Right renal pelvis (tissue), 4 donors: ENCODE data around the gene FGFR3. TPM values are rescaled to one million over a fixed set of nuclear protein-coding genes. Genes with fewer than 3 reads are reported as not detected.
A peak's percentile ranks its signal among the peaks of the same experiment; 100 is the strongest.

ENCODE experiments used
- DNase-seq, 4 donors: peaks; one replicate each; pipeline ENCODE4 v3.0.0-alpha.2; 2013; ENCODE audit warnings: low read depth in 4 of 4, low spot score in 3 of 4, missing footprints in 1 of 4
- polyA plus RNA-seq, 4 donors: library from polyadenylated mRNA; unstranded; fragments of 120-200 nt; gene quantifications; one replicate each; pipeline ENCODE4 v1.2.1, GENCODE V29; 2013; ENCODE audit not compliant: insufficient read length in 4 of 4

FGFR3 gene
- polyA plus RNA-seq, 4 donors: 71.8 to 128 (median 95.2) TPM

DNA sequence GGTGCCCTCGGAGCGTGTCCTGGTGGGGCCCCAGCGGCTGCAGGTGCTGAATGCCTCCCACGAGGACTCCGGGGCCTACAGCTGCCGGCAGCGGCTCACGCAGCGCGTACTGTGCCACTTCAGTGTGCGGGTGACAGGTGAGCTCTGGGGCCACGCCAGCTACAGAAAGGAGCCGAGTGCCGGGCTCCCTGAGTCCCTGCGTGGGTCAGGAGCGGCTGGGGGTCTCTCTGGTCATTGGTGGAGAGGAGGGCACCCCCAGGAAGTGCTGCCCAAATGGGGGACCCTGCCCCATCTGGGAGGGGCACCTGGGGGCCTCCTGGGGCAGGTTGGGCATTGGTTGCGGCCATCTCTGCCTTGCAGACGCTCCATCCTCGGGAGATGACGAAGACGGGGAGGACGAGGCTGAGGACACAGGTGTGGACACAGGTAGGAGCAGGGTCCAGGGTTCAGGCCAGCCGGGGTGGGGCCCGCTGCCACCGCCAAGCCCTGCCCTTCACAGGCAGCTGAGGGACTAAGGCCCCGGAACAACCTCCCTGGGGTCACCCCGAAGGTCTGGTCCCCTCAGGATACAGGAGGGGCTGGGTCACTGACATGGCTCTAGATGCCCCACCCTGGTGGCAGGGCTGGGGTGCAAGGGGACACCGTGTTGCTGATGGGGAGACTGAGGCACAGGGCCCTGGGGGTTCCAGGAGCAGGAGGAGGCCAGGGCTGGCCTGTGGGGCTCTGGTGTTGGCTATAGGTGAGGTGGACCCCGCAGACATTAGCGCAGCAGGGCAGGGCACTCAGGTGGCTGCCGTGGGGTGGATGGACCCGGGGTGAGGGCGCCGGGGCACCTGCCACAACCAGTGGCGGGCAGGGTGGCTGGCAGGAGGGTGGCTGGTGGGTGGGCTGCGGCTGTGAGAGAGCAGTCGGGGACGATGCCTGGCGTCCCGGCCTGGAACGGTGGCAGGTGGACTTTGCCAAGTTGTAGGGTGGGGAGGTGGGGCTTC, 6.6 kb downstream of the FGFR3 start:
- DNase-seq: no peak

DNA sequence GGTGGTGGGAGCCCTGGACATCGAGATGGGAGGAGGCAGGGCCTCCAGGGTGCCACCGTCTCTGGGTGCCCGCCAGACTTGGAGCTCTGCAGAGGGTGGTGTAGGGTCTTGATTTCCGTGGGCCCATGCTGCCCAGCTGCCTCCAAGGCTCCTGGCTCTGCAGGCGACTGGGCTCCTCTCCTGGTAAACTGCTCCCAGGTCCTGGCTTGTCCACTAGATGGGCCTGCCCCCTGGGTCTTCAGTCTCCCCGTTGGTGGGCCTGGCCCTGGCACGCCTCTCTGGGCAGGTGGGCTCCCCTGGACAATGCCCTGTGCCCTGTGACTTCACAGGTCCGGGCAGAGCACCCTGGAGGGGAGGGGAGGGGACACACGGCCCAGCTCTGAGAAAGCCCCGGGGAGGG, 7.7 kb downstream of the FGFR3 start:
- DNase-seq: no peak

DNA sequence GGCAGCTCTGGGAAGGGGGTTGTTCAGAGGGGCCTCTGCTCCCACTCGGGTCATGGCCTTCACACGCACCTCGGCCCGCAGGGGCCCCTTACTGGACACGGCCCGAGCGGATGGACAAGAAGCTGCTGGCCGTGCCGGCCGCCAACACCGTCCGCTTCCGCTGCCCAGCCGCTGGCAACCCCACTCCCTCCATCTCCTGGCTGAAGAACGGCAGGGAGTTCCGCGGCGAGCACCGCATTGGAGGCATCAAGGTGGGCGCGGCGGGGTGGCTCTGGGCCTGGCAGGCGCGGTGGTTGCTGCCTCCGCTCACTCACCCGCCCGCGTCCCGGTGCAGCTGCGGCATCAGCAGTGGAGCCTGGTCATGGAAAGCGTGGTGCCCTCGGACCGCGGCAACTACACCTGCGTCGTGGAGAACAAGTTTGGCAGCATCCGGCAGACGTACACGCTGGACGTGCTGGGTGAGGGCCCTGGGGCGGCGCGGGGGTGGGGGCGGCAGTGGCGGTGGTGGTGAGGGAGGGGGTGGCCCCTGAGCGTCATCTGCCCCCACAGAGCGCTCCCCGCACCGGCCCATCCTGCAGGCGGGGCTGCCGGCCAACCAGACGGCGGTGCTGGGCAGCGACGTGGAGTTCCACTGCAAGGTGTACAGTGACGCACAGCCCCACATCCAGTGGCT, 8.3 kb downstream of the FGFR3 start:
- DNase-seq: no peak

DNA sequence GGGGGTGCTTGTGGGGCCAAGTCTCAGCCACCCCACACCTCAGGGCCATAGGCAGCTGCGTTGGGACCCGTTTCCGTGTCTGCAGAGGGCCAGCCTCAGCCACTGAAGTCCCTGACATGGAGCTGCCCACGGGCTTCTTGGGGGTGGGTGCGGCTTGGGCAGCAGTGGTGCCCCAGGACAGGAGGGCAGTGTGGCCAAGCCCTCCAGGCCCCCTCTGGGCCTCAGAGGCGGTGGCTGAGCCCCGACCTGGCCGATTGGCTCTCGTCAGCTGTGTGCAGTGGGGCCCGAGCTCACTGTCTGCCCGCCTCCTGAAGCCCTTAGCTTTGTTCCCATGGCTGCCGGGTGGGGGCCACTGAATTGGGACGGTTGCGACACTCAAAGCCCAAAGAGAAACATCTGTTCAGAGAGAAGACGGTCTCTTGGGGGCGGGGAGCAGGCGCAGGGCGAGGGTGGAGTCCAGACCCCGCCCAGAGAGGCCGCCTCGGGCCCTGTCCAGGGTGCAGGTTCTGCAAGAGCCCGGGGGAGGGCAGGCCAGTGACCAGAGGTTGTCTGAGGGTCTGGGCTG, 9.1 kb downstream of the FGFR3 start:
- no peak for DNase-seq

- no peak for DNase-seq
Measured at GRCh38 chr4:1802720-1803522, 9.8 kb downstream of the FGFR3 start.

DNA sequence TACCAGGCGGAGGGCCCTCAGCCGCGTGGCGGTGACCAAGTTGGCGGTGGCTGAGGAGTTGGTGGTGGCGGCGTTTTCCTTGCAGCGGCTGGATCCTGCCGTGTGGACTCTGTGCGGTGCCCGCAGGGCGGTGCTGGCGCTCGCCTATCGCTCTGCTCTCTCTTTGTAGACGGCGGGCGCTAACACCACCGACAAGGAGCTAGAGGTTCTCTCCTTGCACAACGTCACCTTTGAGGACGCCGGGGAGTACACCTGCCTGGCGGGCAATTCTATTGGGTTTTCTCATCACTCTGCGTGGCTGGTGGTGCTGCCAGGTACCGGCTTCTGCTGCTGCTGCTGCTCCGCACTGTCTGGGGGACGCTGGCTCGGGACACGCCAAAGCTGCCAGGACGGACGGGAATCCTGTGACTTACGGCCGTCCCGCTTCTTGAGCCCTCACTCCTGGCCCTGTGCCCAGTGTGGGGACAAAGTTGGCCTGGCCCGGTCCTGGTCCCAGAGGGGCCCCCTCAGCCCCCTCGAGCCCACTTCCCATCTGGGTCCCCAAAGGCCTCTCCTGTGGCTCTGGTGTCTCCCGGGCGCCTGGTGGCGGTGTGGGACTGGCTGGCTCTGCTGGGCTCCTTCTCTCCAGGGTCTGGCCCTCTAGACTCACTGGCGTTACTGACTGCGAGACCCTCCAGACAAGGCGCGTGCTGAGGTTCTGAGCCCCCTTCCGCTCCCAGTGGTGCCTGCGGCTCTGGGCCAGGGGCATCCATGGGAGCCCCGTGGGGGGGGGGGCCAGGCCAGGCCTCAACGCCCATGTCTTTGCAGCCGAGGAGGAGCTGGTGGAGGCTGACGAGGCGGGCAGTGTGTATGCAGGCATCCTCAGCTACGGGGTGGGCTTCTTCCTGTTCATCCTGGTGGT, 10.7 kb downstream of the FGFR3 start:
- DNase-seq: no peak

- no peak for DNase-seq
Measured at GRCh38 chr4:1804638-1805492, 11.8 kb downstream of the FGFR3 start.

- DNase-seq: no peak
Measured at GRCh38 chr4:1805493-1806222, 12.6 kb downstream of the FGFR3 start.

GRCh38 chr4:1806223-1806564, 13.1 kb downstream of the FGFR3 start:
- no peak for DNase-seq

DNA sequence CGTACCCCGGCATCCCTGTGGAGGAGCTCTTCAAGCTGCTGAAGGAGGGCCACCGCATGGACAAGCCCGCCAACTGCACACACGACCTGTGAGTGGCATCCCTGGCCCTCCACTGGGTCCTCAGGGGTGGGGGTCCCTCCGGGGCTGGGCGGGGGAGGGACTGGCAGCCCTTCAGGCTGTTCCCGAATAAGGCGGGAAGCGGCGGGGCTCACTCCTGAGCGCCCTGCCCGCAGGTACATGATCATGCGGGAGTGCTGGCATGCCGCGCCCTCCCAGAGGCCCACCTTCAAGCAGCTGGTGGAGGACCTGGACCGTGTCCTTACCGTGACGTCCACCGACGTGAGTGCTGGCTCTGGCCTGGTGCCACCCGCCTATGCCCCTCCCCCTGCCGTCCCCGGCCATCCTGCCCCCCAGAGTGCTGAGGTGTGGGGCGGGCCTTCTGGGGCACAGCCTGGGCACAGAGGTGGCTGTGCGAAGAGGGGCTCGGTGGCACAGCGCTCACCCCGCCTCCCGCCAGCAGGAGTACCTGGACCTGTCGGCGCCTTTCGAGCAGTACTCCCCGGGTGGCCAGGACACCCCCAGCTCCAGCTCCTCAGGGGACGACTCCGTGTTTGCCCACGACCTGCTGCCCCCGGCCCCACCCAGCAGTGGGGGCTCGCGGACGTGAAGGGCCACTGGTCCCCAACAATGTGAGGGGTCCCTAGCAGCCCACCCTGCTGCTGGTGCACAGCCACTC, 13.7 kb downstream of the FGFR3 start:
- DNase-seq: no peak

DNA sequence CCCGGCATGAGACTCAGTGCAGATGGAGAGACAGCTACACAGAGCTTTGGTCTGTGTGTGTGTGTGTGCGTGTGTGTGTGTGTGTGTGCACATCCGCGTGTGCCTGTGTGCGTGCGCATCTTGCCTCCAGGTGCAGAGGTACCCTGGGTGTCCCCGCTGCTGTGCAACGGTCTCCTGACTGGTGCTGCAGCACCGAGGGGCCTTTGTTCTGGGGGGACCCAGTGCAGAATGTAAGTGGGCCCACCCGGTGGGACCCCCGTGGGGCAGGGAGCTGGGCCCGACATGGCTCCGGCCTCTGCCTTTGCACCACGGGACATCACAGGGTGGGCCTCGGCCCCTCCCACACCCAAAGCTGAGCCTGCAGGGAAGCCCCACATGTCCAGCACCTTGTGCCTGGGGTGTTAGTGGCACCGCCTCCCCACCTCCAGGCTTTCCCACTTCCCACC, 14.3 kb downstream of the FGFR3 start:
- no peak for DNase-seq

DNA sequence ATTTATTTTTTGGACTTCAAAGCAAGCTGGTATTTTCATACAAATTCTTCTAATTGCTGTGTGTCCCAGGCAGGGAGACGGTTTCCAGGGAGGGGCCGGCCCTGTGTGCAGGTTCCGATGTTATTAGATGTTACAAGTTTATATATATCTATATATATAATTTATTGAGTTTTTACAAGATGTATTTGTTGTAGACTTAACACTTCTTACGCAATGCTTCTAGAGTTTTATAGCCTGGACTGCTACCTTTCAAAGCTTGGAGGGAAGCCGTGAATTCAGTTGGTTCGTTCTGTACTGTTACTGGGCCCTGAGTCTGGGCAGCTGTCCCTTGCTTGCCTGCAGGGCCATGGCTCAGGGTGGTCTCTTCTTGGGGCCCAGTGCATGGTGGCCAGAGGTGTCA, 15.3 kb downstream of the FGFR3 start:
- no peak for DNase-seq

DNA sequence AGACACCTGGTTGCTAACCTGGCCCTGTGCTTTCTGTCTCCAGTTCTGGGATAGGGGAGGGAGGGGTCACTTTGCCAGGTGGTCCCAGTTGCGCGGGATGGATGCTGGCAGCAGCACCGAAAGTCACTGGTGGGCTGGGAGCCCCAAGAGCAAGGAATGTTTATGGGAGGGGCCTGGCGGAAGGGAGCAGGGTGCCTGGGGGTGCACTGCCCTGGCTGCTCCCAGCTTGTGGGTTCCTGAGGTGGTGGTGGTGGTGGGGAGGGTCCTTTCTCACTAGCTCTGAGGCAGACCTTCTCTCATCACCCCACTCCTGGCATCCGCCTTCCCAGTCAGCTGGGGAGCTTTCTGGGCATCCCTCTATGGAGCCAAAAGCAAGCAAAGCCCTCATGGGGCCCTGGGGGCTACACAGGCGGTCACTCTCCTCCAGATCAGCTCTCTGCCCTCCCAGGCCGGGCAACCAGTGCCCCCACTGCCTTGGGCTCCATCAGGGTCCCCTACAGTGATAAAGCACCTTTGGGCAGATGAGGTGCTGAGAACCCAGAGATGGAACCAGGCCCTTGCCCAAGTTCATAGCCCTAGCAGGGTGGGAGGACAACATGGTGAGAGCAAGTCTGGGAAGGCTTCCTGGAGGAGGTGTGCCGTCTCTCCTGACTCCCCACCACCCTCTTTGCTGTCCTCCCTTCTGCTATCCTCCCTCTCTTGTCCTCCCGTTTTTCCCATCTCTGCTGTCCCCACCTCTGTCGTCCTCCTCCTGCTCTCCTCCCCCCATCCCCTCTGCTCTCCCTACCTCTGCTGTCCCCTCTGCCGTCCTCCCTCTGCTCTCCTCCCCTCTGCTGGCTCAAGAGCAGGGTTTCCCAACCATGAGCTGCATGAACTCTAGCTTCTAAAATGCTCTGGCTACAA, 16.0 kb downstream of the FGFR3 start:
- no peak for DNase-seq

GRCh38 chr4:1809754-1810502, 16.8 kb downstream of the FGFR3 start:
- peak in 2 of 4 donors; percentile 44 to 65 for DNase-seq

GRCh38 chr4:1810765-1811164, 17.7 kb downstream of the FGFR3 start:
- no peak for DNase-seq

- DNase-seq: no peak
Measured at GRCh38 chr4:1812720-1813119, 19.6 kb downstream of the FGFR3 start.
